Measurements from ENCODE around the gene POLR2L. TPM values are rescaled to one million over a fixed set of nuclear protein-coding genes. Genes with fewer than 3 reads are reported as not detected.

POLR2L gene
- total and polyA plus RNA-seq, 2 of the 13 experiments (the other 11 are each of a cell fraction or from before 2014, with no cell fraction given): 104 to 114 TPM

GRCh38 chr11:798093-798713 lies 44.1 kb downstream of the POLR2L start, which contains the start of gene SLC25A22 (continued):
- peak; percentile 78 for TF ChIP-seq CTCF (CRISPR knock-in tag; IDR thresholded peaks at IDR 0.05)
- TF ChIP-seq MLLT10 (CRISPR knock-in tag; IDR thresholded peaks at IDR 0.05): no peak
- TF ChIP-seq MNT (IDR thresholded peaks at IDR 0.05): no peak
- TF ChIP-seq ZNF768 (CRISPR knock-in tag; IDR thresholded peaks at IDR 0.05): 0 out of 2 replicates have a peak, but pooled peaks have one; percentile 10
- no peak for TF ChIP-seq ISX (CRISPR knock-in tag; conservative IDR thresholded peaks at IDR 0.05)
- TF ChIP-seq TOE1 (CRISPR knock-in tag; IDR thresholded peaks at IDR 0.05): no peak
- peak; percentile 20; the same call in 1 of the 2 replicates for TF ChIP-seq TGIF2 (CRISPR knock-in tag; IDR thresholded peaks at IDR 0.05)
- peak; percentile 50; the same call in 1 of the 2 replicates for TF ChIP-seq SALL2 (CRISPR knock-in tag; IDR thresholded peaks at IDR 0.05)
- peak; percentile 74 for TF ChIP-seq SKI (IDR thresholded peaks at IDR 0.05; ENCODE audit: partially characterized antibody)
- TF ChIP-seq KLF16 (CRISPR knock-in tag; IDR thresholded peaks at IDR 0.05): no peak
- TF ChIP-seq ATAD3A (CRISPR knock-in tag; IDR thresholded peaks at IDR 0.05): no peak
- TF ChIP-seq RAD21 (CRISPR knock-in tag; IDR thresholded peaks at IDR 0.05): peak; percentile 87
- 0 out of 2 replicates have a peak, but pooled peaks have one; percentile 39 for TF ChIP-seq SAP130 (CRISPR knock-in tag; IDR thresholded peaks at IDR 0.05; ENCODE audit: low read depth)
- TF ChIP-seq SP4 (CRISPR knock-in tag; IDR thresholded peaks at IDR 0.05): peak; percentile 61; the same call in 1 of the 2 replicates
- peak; percentile 68 for TF ChIP-seq RBFOX2 (IDR thresholded peaks at IDR 0.05; ENCODE audit: low read depth, low read length)
- TF ChIP-seq TEAD3 (CRISPR knock-in tag; optimal IDR thresholded peaks at IDR 0.05; ENCODE audit: borderline replicate concordance): no peak
- peak; percentile 26; the same call in 1 of the 2 replicates for TF ChIP-seq ZNF724P (CRISPR knock-in tag; IDR thresholded peaks at IDR 0.05; ENCODE audit: borderline replicate concordance)
- no peak for TF ChIP-seq MYNN (CRISPR knock-in tag; IDR thresholded peaks at IDR 0.05; ENCODE audit: low read depth)
- TF ChIP-seq PHF8 (CRISPR knock-in tag; IDR thresholded peaks at IDR 0.05): peak; percentile 37
- TF ChIP-seq MAFG (CRISPR knock-in tag; IDR thresholded peaks at IDR 0.05): no peak
- no peak for TF ChIP-seq AGO1 (IDR thresholded peaks at IDR 0.05; ENCODE audit: low read depth, low read length, poor library complexity, severe bottlenecking)
- TF ChIP-seq BCL6 (CRISPR knock-in tag; IDR thresholded peaks at IDR 0.05): no peak
- TF ChIP-seq ZNF770 (CRISPR knock-in tag; IDR thresholded peaks at IDR 0.05): no peak
- TF ChIP-seq THAP9 (CRISPR knock-in tag; IDR thresholded peaks at IDR 0.05; ENCODE audit: borderline replicate concordance): 0 out of 2 replicates have a peak, but pooled peaks have one; percentile 2
